ENCODE data around the gene CCN6. TPM values are rescaled to one million over a fixed set of nuclear protein-coding genes. Genes with fewer than 3 reads are reported as not detected.

CCN6 gene
- 0.18 TPM for total RNA-seq

DNA sequence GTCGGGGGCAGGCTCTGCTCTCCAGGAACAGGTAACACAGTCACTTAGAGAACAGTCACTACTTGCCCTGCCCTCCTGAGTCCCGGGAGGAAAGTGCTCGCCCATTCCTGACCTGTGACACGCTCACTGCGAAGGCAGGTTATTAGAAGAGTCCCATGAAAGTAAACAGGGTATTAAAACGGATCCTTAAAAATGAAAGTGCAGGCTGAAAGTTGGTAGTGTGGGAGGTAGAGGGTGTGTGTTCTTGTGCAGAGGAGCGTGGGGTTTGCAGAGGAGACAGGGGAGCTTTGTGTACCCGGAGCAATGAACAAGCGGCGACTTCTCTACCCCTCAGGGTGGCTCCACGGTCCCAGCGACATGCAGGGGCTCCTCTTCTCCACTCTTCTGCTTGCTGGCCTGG lies at the start of gene CCN6:
TSS of gene CCN6 (plus strand) at position 104 of the 400 bp plus-strand sequence. CDS start at position 358, 254 bp downstream.
- intact Hi-C loops (cut with DNase I): no loop called here
- ATAC-seq: no peak
- no peak for DNase-seq (ENCODE audit: low spot score)

DNA sequence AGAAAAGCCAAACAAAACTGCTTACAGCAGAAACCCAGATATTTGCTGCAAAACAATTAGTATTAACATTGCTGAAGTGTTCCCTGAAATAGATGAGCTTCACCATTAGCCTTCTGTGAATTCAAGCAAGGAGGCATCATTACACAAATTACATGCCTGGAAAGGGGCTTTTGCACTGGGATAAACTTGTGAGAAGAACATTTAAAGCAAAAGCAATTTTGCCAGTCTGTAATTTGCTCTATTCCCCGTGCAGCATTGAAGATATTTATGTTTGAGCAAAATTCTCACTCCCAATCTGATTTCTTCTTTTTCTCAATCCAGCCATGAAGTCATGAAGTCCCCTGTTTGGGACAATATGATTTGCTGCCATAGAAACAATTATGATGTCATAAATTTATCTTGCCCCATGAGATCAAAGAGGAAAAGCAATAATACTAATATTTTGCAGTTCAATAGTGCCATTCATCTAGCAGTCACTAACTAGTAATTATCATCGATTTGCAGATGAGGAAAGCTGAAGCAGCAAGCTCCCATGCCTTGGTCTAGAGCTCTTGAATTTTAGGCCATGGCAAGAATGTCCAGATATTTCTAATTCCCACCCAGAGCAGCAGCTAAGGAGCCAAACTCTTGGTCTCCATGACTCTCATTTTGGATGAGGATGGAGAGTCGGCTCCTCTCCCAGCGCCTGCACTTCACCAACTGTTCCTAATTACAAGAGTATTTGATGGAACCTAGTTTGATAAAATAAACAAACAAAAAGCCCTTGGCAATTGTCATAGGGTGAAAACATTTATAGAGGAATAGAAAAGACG lies 49.5 kb upstream of the CCN6 start:
- ATAC-seq (peak; percentile 76), DNase-seq (ENCODE audit: low spot score) (no peak)
- intact Hi-C loops (cut with DNase I): loop anchor here (5.0 kb wide), 1 partner anchor 292 kb away; no protein-coding TSS in a partner anchor

GRCh38 chr6:112005013-112005371 lies 48.9 kb upstream of the CCN6 start:
- intact Hi-C loops (cut with DNase I): no loop called here
- ATAC-seq: peak; percentile 65
- peak; percentile 63 for DNase-seq (ENCODE audit: low spot score)

GRCh38 chr6:112007254-112007653 lies 46.6 kb upstream of the CCN6 start:
- ATAC-seq (no peak), DNase-seq (ENCODE audit: low spot score) (no peak)
- intact Hi-C loops (cut with DNase I): no loop called here

DNA sequence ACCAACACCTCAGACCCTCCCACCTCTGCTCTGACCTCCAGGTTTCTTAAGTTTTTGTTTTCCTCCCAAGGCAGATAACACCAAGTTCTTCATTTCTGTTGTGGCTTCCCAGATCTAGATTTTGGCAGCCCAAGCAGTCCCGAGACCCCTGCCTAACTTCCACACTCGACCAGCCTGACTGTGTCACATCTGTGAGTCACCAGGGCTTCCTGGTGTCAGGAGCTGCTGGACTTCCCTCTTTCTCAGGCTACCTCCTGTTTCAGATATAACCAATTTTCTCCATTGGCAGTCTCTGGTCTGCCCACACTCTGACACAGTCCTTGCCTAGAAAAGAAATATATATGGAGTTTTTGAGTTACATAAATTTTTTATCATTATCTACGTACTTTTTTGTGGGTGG lies 46.1 kb upstream of the CCN6 start:
- intact Hi-C loops (cut with DNase I): no loop called here
- ATAC-seq (peak; percentile 25), DNase-seq (ENCODE audit: low spot score) (peak; percentile 59)

DNA sequence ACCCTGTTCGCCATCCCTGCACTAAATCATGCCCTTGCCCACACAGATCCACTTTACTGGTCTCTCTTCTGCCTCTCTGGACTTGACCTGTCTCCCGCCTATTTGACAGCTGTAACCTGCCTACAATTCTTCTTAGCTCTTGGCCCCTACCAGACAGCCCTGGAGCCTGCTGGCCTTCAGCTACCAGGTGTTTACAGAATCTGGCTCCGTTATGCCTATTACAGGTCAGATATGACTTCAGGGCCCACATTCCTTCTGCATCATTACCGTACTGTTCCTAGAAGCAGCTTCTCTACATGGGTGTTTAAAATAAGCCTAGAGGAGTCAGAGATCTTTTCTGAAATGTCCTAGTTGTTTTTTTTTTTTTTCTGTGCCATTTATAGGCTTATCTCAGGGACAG lies 45.4 kb upstream of the CCN6 start:
- intact Hi-C loops (cut with DNase I): no loop called here
- ATAC-seq (no peak), DNase-seq (ENCODE audit: low spot score) (no peak)

DNA sequence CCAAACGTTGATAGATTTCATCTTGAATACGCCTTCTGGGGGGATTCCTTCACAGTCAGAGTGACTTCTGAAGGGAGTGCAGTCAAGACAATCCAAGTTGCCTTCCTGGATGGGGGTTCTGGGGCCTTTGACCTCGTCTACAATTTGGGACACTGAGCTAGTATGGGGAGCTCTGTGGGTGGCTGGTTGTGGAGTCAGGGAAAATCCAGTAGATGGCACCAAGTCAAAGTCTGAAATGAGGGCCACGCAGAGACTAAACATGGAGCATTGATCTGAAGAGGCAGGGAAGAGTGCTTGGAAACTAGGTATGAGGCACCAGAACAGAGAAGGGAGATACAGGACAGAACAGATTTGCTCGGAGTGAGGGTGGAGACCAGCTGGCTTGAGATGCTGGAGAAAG lies 43.6 kb upstream of the CCN6 start:
- intact Hi-C loops (cut with DNase I): no loop called here
- ATAC-seq (peak; percentile 63), DNase-seq (ENCODE audit: low spot score) (no peak)

DNA sequence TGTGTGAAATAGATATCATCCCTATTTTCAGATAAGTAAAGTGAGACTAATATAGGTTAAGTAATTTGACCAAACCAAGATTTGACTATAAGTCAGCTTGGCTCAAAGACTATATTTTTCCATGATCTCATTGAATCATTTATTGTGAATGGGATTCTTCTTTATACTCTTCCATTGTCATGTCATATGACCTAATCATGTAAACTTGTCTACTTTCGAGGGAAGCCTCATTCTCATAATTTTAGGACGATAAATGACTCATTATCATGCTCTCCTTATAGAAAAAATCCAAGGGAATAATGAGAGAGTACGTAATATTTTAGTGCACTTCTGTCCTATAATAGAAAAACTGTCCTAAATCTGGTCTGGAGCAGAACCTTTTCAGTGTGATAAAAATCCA lies 40.9 kb upstream of the CCN6 start:
- DNase-seq (ENCODE audit: low spot score) (no peak), ATAC-seq (no peak)
- intact Hi-C loops (cut with DNase I): no loop called here

- DNase-seq (ENCODE audit: low spot score) (no peak), ATAC-seq (no peak)
- intact Hi-C loops (cut with DNase I): no loop called here
These were observed 39.4 kb upstream of the CCN6 start for GRCh38 chr6:112014483-112014882.

DNA sequence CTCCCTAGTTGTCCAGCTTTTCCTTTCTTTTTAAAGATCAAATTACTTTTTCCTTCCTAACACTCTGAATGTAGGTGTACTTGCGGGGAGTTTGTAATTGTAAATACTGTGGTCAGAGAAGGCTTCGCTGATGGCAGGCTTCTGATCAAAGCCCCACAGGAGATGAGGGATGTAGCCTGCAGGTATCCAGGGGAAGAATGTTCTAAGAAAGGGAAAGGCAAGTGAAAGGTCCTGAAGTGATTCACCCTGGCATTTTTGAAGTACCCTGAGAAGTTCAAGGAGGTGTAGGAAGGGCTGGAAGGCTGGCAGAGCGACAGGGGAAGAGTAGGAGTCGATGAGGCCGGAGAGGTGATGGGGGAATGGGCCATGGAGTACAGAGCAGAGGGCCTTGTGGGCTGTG lies 38.2 kb upstream of the CCN6 start:
- intact Hi-C loops (cut with DNase I): no loop called here
- ATAC-seq (no peak), DNase-seq (ENCODE audit: low spot score) (no peak)

DNA sequence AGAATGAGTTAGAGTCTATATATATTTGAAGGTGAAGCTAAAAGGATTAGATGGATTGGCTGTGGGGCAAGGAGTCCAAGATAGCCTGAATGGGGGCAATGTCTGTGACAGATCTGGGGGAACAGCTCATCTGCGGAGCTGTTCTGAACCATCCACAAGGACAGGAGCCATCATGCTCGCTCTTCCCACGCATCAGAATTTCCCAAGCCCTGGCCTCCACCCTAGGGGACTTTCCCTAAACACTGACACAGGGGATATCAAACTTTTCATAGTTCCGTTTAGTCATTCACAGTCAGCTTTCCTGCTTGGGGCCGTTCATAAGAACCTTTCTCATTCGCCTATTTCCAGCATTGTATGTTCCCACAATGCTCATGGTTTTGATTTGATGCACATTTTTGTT lies 37.6 kb upstream of the CCN6 start:
- ATAC-seq (no peak), DNase-seq (ENCODE audit: low spot score) (no peak)
- intact Hi-C loops (cut with DNase I): no loop called here

DNA sequence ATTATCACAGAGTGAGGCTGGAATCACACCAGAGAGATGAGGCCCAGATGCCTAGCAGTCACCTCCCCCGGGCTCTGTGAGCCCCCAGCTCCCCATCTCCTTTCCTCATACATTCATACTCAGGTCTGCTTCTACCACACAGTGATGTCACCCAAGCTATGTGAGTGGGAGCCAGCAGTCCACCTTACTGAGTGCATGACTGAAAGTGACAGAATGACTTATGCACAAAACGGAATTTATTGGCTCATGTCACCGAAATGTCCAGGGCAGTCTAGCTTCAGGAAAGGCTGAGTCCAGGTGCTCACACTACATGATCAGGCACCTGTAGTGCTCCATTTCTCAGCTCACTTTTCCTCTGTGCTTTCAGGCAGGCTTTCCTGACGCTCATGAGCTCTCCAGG lies 36.7 kb upstream of the CCN6 start:
- DNase-seq (ENCODE audit: low spot score): no peak
- intact Hi-C loops (cut with DNase I): no loop called here
- ATAC-seq: no peak

GRCh38 chr6:112017760-112018537 lies 36.0 kb upstream of the CCN6 start:
- DNase-seq (ENCODE audit: low spot score) (no peak), ATAC-seq (peak; percentile 9)
- intact Hi-C loops (cut with DNase I): loop anchor here (1.0 kb wide), 1 partner anchor 26 kb away; no protein-coding TSS in a partner anchor

DNA sequence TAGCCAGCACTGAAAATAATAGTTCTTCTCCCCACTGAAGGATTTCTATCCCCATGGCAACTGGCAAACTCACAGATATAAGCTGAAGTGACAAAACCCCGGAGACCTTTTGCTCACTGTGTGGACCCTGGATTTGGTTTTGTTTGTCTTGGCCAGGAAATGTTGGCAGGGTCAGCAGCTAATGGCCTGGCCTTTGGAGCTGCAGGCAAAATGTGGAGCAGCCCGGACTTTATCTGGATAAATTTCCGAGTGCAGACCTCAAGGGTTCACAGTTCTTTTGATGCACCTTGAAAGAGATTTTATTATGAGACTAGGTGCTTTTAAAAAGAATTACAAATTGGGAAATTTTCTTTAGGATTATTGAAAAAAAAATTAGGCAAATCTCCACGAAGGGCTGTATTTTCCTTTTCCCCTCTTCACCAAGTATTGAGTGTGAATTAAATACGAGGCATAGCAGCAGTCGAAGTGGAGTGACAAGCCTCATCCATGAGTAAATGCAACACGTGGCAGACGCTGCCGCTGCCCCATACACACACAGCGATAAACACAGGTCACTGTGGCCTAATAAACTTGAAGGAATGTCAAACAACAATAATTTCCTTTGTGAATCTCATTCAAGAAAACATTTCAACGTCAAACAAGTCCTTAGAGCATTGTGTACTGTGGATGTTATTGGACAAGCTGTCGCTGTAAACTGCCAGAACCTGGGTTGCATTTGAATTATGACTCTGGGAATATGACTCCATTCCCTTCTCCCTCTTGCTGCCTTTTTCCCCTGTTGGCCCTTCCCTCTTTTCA lies 35.1 kb upstream of the CCN6 start:
- ATAC-seq (peak; percentile 85), DNase-seq (ENCODE audit: low spot score) (no peak)
- intact Hi-C loops (cut with DNase I): loop anchor here (1.0 kb wide), 1 partner anchor 27 kb away; no protein-coding TSS in a partner anchor

DNA sequence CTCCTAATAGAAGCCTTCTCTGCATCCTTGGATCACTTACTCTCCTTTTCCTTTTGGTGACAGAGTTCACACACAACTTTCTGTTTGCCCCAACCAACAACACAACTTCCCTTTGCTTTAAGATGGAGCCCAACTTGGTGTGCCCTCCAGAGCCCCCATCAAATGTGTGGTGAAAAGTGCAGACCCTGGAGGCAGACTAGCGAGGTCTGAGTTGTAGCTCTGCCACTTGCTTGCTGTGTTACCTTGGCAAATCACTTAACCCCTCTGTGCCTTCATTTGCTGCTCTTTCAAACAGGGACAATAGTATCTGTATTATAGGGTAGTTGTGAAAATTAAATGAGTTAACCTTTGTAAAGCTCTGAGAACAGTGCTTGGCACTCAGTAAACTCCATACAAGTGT lies 34.3 kb upstream of the CCN6 start:
- ATAC-seq (no peak), DNase-seq (ENCODE audit: low spot score) (no peak)
- intact Hi-C loops (cut with DNase I): no loop called here

- ATAC-seq (no peak), DNase-seq (ENCODE audit: low spot score) (no peak)
- intact Hi-C loops (cut with DNase I): no loop called here
These were observed 32.1 kb upstream of the CCN6 start for GRCh38 chr6:112021691-112022310.

- DNase-seq (ENCODE audit: low spot score): no peak
- intact Hi-C loops (cut with DNase I): no loop called here
- ATAC-seq: no peak
These were observed 31.2 kb upstream of the CCN6 start for GRCh38 chr6:112022749-112023148.

DNA sequence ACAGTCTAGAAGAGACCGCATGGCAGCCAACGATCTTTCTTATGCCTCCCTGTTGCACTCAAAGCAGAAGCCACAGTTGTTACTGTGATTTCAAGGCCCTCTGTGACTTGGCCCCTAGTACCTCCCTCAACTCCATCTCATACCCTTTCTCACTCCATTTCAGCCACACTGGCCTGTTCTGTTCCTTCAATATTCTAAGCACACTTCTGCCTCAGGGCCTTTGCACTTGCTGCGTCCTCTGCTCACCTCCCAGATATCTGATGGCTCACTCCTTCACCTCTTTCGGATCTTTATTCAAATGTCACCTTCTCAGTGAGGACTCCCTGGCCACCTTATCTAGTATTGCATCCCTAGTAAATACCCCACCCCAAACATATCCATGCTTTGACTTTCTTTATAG lies 29.4 kb upstream of the CCN6 start:
- DNase-seq (ENCODE audit: low spot score) (no peak), ATAC-seq (no peak)
- intact Hi-C loops (cut with DNase I): no loop called here

DNA sequence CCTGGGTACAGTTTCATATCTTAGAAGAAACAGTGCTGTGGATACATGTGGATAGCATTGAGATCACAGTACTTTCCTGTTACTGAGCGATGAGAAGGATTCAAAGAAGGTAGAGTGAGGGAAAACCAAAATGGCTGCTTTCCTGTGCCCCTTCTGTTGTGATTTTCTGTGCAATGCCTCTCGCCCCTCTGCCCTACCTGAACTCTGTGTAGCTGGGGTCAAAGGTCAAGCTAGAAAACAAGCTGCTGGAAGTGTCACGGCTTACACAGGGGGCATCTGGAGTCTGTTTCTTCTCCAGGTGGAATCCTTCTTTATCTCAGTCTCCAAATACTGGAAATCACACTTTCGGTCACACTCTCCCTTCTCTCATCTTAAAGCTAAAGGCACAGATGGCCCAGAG lies 27.0 kb upstream of the CCN6 start:
- ATAC-seq (no peak), DNase-seq (ENCODE audit: low spot score) (no peak)
- intact Hi-C loops (cut with DNase I): no loop called here
